Neural progenitor cell (in vitro differentiated cells): ENCODE data around the gene MINDY1.

ENCODE experiments used
- CTCF ChIP-seq: fragments of 200-600 bp; sonication (generic); IDR thresholded peaks from 2 replicates; pipeline ENCODE4 v1.5.1; 2017; ENCODE audit warnings: antibody characterized with exemption, mild to moderate bottlenecking
- EZH2phosphoT487 ChIP-seq: fragments of 200-600 bp; sonication (generic); IDR thresholded peaks from 2 replicates; pipeline ENCODE4 v1.6.1; 2017; ENCODE audit warnings: antibody characterized with exemption

- TF ChIP-seq CTCF, result no peak
- no peak for TF ChIP-seq EZH2phosphoT487
Observed at GRCh38 chr1:150965605-150966004, 41.1 kb downstream of the MINDY1 start.
